Skin epidermis (tissue), 12 donors: ENCODE measurements around the gene EYS.
"Not testable (repeated sequence)": the region's sequence is repeated elsewhere in the genome, so short reads cannot be mapped to it uniquely, and the experiment has no call there.

Source experiments
- H3K27ac ChIP-seq, 21 experiments: fragments of 200-600 bp; sonication (generic) in 11 of 21; one replicate each; pipeline ENCODE4 v1.5.0; 2020; ENCODE audit warnings: mild to moderate bottlenecking in 3 of 21, inconsistent platforms in 2 of 21, moderate library complexity in 2 of 21
- H3K4me3 ChIP-seq, 7 experiments: fragments of 200-600 bp; sonication (generic) in 2 of 7; one replicate each; pipeline ENCODE4 v1.5.0; 2020; ENCODE audit warnings: inconsistent platforms in 2 of 7, mild to moderate bottlenecking in 2 of 7, moderate library complexity in 1 of 7

EYS gene

GRCh38 chr6:64062960-64063683 is 1643.9 kb downstream of the EYS start:
- Histone ChIP-seq H3K27ac (no peak overlapping the region), H3K4me3 (no peak overlapping the region)

GRCh38 chr6:64054861-64055260 is 1652.2 kb downstream of the EYS start:
- Histone ChIP-seq H3K4me3 (no peak overlapping the region), H3K27ac (no peak overlapping the region)

- no peak overlapping the region for H3K4me3 ChIP-seq
- H3K27ac ChIP-seq: no peak overlapping the region
Measured at GRCh38 chr6:64050590-64050989, 1656.4 kb downstream of the EYS start.

- Histone ChIP-seq H3K27ac (no peak overlapping the region), H3K4me3 (no peak overlapping the region)
Measured at GRCh38 chr6:64049736-64050135, 1657.3 kb downstream of the EYS start.

GRCh38 chr6:64046746-64047208 is 1660.2 kb downstream of the EYS start:
- no peak overlapping the region for H3K27ac ChIP-seq

GRCh38 chr6:64041373-64041772 is 1665.7 kb downstream of the EYS start:
- no peak overlapping the region for H3K27ac ChIP-seq

More at GRCh38 chr6:64046746-64047208, 1660.2 kb downstream of the EYS start:
- no peak overlapping the region for H3K4me3 ChIP-seq

GRCh38 chr6:64040113-64040512 is 1666.9 kb downstream of the EYS start:
- no peak overlapping the region for H3K27ac ChIP-seq
- H3K4me3 ChIP-seq: no peak overlapping the region

More at GRCh38 chr6:64041373-64041772, 1665.7 kb downstream of the EYS start:
- H3K4me3 ChIP-seq: no peak overlapping the region

- Histone ChIP-seq H3K4me3 (no peak overlapping the region), H3K27ac (no peak overlapping the region)
Measured at GRCh38 chr6:64037427-64037826, 1669.6 kb downstream of the EYS start.

GRCh38 chr6:64034910-64035655 is 1671.9 kb downstream of the EYS start:
- no peak overlapping the region for H3K4me3 ChIP-seq
- no peak overlapping the region for H3K27ac ChIP-seq

GRCh38 chr6:64034291-64034690 is 1672.7 kb downstream of the EYS start:
- H3K4me3 ChIP-seq: no peak overlapping the region
- H3K27ac ChIP-seq: no peak overlapping the region

- H3K4me3 ChIP-seq, H3K27ac ChIP-seq: not testable (repeated sequence)
Measured at GRCh38 chr6:64030950-64031618, 1675.9 kb downstream of the EYS start.

- Histone ChIP-seq H3K4me3 (no peak overlapping the region), H3K27ac (no peak overlapping the region)
Measured at GRCh38 chr6:64023693-64024092, 1683.3 kb downstream of the EYS start.

- H3K27ac ChIP-seq: no peak overlapping the region
- no peak overlapping the region for H3K4me3 ChIP-seq
Measured at GRCh38 chr6:64014595-64014994, 1692.4 kb downstream of the EYS start.

- H3K27ac ChIP-seq: peak overlapping the region in 1 of 21 experiments; percentile 27
- H3K4me3 ChIP-seq: no peak overlapping the region
Measured at GRCh38 chr6:64013011-64013410, 1694.0 kb downstream of the EYS start.

- Histone ChIP-seq H3K4me3 (no peak overlapping the region), H3K27ac (peak overlapping the region in 1 of 21 experiments; percentile 27)
Measured at GRCh38 chr6:64012351-64013001, 1694.5 kb downstream of the EYS start.

- Histone ChIP-seq H3K4me3 (no peak overlapping the region), H3K27ac (no peak overlapping the region)
Measured at GRCh38 chr6:64010666-64011065, 1696.4 kb downstream of the EYS start.

GRCh38 chr6:64010010-64010409 is 1697.0 kb downstream of the EYS start:
- Histone ChIP-seq H3K4me3 (no peak overlapping the region), H3K27ac (no peak overlapping the region)

GRCh38 chr6:64006246-64006645 is 1700.8 kb downstream of the EYS start:
- H3K4me3 ChIP-seq: no peak overlapping the region
- no peak overlapping the region for H3K27ac ChIP-seq

- no peak overlapping the region for H3K27ac ChIP-seq
Measured at GRCh38 chr6:64000818-64001491, 1706.1 kb downstream of the EYS start.

GRCh38 chr6:63999613-64000012 is 1707.4 kb downstream of the EYS start:
- no peak overlapping the region for H3K4me3 ChIP-seq
- H3K27ac ChIP-seq: no peak overlapping the region

More at GRCh38 chr6:64000818-64001491, 1706.1 kb downstream of the EYS start:
- no peak overlapping the region for H3K4me3 ChIP-seq
